Measurements from ENCODE around the gene XRCC3.
"Not testable (repeated sequence)": the region's sequence is repeated elsewhere in the genome, so short reads cannot be mapped to it uniquely, and the experiment has no call there.

- TF ChIP-seq CTCF (IDR thresholded peaks at IDR 0.05; ENCODE audit: poor library complexity); EZH2phosphoT487 (IDR thresholded peaks at IDR 0.05; ENCODE audit: low read depth, severe bottlenecking, unreplicated experiment); EZH2 (IDR thresholded peaks at IDR 0.05; ENCODE audit: borderline replicate concordance): not testable (repeated sequence)
Measured at GRCh38 chr14:103691655-103692054, 23.6 kb downstream of the XRCC3 start.
